Lower lobe of right lung (tissue), 2 donors: Measurements from ENCODE around the gene ABI2. TPM values are rescaled to one million over a fixed set of nuclear protein-coding genes. Genes with fewer than 3 reads are reported as not detected.

Experiments
- ATAC-seq, 2 donors: fragments of 200-7000 bp; cut with Tn5 transposase; one replicate each; pipeline ENCODE4 v1.9.1; 2020 to 2022; ENCODE audit warnings: mild to moderate bottlenecking in 2 of 2, moderate library complexity in 2 of 2
- DNase-seq: peaks from one replicate; pipeline ENCODE4 v3.0.0-alpha.2; 2020
- H3K27ac ChIP-seq: fragments of 200-600 bp; one replicate; pipeline ENCODE4 v1.8.0; 2022
- H3K27me3 ChIP-seq: fragments of 200-600 bp; one replicate; pipeline ENCODE4 v1.8.0; 2022; ENCODE audit warnings: low read depth
- H3K36me3 ChIP-seq: fragments of 200-600 bp; one replicate; pipeline ENCODE4 v1.8.0; 2022; ENCODE audit warnings: mild to moderate bottlenecking
- H3K4me1 ChIP-seq: fragments of 200-600 bp; one replicate; pipeline ENCODE4 v1.8.0; 2022
- H3K4me3 ChIP-seq: fragments of 200-600 bp; one replicate; pipeline ENCODE4 v1.8.0; 2022; ENCODE audit warnings: mild to moderate bottlenecking
- H3K9me3 ChIP-seq: fragments of 200-600 bp; one replicate; pipeline ENCODE4 v1.8.0; 2022
- intact Hi-C: fragments of 100-400 bp; cut with DNase I; formaldehyde crosslinking; loops from one replicate; pipeline ENCODE4 v1.11.0; 2022
- total RNA-seq: library from RNA; stranded (reverse); fragmentation: NEBNext Ultra II Directional; extraction: Animal tissue kit (Norgen Biotek cat#: 25700); gene quantifications from one replicate; pipeline ENCODE4 v1.2.1, GENCODE V29; 2021
- TF ChIP-seq, protein P1 (sequence below): fragments of 200-600 bp; IDR thresholded peaks from one replicate; pipeline ENCODE4 v1.8.0; 2022; ENCODE audit warnings: antibody characterized with exemption, mild to moderate bottlenecking
- donor health status: DM: no; HTN: yes; CAD: no; lungs with severe emphysema.

The ABI2 gene
- total RNA-seq, 1 donor from 2014 or later: 48.8 TPM

DNA sequence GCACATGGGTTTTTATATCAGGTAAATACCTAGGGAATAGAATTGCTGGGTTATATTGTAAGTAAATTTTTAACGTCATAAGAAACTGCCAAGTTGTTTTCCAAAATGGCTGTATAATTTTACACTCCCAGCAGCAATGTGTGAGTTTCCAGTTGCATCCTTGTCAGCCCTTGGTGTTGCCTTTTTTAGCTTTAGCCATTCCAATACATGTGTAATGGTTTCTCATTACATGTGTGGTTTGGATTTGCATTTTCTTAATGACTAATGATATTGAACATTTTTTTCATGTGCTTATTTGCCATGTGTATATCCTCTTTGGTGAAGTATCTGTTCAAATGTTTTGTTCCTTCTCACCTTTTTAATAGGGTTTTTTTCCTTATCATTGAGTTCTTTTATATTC lies 70.8 kb downstream of the ABI2 start:
- Histone ChIP-seq H3K4me3 (no peak overlapping the region), H3K4me1 (no peaks in the 10 kb centered on the region), H3K36me3 (peaks cover 25% of the 10 kb centered on the region), H3K27me3 (no peaks in the 10 kb centered on the region), H3K27ac (no peak overlapping the region), H3K9me3 (no peaks in the 10 kb centered on the region)
- ATAC-seq (no peak), DNase-seq (no peak)
- TF ChIP-seq, protein P1, sequence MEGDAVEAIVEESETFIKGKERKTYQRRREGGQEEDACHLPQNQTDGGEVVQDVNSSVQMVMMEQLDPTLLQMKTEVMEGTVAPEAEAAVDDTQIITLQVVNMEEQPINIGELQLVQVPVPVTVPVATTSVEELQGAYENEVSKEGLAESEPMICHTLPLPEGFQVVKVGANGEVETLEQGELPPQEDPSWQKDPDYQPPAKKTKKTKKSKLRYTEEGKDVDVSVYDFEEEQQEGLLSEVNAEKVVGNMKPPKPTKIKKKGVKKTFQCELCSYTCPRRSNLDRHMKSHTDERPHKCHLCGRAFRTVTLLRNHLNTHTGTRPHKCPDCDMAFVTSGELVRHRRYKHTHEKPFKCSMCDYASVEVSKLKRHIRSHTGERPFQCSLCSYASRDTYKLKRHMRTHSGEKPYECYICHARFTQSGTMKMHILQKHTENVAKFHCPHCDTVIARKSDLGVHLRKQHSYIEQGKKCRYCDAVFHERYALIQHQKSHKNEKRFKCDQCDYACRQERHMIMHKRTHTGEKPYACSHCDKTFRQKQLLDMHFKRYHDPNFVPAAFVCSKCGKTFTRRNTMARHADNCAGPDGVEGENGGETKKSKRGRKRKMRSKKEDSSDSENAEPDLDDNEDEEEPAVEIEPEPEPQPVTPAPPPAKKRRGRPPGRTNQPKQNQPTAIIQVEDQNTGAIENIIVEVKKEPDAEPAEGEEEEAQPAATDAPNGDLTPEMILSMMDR: no peak
- intact Hi-C loops: no loop called here

DNA sequence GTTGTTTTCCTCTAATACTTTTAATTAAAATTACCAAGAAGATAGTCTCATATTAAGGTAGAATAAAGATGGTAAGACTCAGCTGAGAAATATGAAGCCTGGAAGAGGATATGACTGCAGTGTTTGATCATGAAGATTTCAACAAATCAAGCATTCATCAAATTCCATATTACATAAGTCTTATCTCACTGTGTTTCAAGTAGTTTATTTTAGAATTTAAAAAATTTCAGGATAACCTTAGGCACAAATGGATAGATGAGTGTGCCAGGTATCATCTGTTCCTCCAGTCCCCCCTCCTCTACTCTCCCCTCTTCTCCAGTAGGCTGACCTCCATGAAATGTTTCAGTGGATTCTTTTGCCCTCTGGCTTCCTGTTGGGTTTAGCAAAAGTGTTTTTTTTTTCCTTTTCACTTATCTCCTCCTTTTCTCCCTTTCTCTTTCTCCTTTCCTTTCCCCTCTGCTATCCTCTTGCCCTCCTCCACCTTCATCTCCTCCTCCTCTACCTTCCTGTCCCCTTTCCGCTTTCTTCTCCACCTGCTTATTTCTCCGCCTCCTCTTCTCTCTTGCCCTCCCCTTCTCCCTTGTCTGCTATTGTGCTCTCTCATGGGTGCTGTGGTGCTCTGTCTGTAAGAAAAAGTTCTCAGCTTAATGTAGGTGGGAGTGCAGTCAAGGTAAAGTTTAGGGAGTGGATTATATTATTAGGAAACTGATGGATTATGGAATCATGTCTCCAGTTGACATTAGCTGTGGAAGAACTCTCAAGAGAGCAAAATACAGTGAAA lies 72.8 kb downstream of the ABI2 start:
- H3K27me3 ChIP-seq: no peaks in the 10 kb centered on the region
- H3K36me3 ChIP-seq: peaks cover 30% of the 10 kb centered on the region
- H3K4me1 ChIP-seq: no peaks in the 10 kb centered on the region
- TF ChIP-seq, protein P1: no peak
- ATAC-seq (no peak), DNase-seq (no peak)
- intact Hi-C loops: no loop called here
- H3K27ac ChIP-seq: no peak overlapping the region
- H3K4me3 ChIP-seq: no peak overlapping the region
- H3K9me3 ChIP-seq: no peaks in the 10 kb centered on the region

DNA sequence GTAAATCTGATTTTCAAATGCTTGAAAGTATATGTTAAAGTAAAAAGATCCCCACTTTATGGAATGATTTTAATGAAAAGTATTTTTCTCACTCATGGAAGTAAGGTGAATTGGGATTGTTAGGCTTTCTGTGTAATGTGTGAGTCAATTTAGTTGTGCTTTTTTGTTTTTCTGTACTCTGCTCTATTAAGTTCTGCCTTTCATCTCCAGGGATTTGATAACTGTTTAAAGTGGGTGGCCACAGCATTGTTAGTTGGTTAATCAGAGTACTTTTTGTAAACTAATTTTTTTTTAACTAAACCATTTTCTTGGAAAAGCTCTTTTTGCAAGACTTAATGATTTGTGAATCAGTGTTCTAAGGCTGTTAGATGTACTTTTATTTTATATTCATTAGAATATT lies 76.8 kb downstream of the ABI2 start:
- no peak for ATAC-seq
- intact Hi-C loops: no loop called here

DNA sequence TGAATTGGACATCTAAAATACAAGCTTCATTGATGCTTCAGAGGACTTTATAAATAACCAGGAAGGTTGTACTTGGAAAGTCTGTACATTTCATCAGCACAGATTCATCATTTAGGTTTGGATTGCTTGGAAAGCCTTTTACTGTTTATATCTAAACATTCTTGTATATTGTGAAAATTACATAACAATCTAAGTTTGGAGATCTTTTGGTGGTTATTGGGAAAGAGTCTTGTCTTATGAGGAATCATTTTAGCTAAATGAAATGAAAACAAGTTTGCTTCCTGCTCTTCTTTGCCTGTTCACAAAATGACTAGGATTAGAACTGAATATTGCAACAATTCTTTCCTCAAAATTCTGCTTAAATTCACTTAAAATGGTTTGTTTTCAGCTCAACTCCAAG lies 79.3 kb downstream of the ABI2 start:
- H3K36me3 ChIP-seq: peaks cover 60% of the 10 kb centered on the region
- ATAC-seq (no peak), DNase-seq (no peak)
- H3K27me3 ChIP-seq: no peaks in the 10 kb centered on the region
- intact Hi-C loops: no loop called here
- no peak overlapping the region for H3K27ac ChIP-seq
- H3K4me3 ChIP-seq: no peak overlapping the region
- TF ChIP-seq, protein P1: no peak
- H3K4me1 ChIP-seq: peaks cover 5% of the 10 kb centered on the region
- H3K9me3 ChIP-seq: no peaks in the 10 kb centered on the region

More for the DNA sequence above, 76.8 kb downstream of the ABI2 start:
- Histone ChIP-seq H3K27me3 (no peaks in the 10 kb centered on the region), H3K36me3 (peaks cover 53% of the 10 kb centered on the region), H3K9me3 (no peaks in the 10 kb centered on the region), H3K4me3 (no peak overlapping the region), H3K27ac (no peak overlapping the region), H3K4me1 (no peaks in the 10 kb centered on the region)
- DNase-seq: no peak
- TF ChIP-seq, protein P1: no peak

DNA sequence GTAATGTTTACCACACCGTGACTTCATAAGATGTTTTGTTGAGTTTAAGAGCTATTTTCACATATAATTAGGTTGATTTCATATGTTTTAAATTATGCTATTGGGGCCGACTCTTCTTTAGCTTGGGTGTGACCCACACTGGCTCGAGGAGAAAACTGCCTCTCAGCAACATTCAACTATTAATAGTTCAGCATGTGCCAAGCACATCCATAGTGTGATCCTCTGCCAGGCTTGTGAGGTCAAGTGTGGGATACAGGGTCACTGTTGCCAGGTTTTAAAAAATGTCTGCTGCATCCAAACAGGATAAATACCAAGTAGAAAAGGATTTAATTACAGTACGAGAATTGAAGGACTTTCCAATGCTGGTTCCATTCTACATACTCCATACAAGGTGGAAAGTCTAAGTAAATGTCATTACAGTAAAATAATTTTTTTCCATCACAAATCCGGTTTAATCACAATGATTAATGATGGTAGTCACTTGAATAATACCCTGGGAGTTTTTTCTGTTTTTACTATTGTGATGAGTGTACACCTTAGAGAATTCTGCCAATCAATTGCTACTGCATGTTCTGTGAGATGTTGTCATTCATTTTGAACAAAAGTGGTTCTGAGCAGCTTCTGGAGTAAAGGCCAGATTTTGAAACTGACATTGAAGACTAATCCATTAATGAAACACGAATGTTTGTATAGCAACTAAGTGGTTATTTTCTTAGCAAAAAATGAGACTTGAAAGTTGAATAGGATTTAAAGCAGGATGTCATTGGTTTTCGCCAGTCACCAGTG lies 84.5 kb downstream of the ABI2 start:
- DNase-seq (no peak), ATAC-seq (no peak)
- intact Hi-C loops: no loop called here

More for the DNA sequence above, 84.5 kb downstream of the ABI2 start:
- H3K9me3 ChIP-seq: no peaks in the 10 kb centered on the region
- peaks cover 11% of the 10 kb centered on the region for H3K4me1 ChIP-seq
- H3K27ac ChIP-seq: no peak overlapping the region
- H3K4me3 ChIP-seq: no peak overlapping the region
- H3K27me3 ChIP-seq: no peaks in the 10 kb centered on the region
- H3K36me3 ChIP-seq: peaks cover 28% of the 10 kb centered on the region
- TF ChIP-seq, protein P1: no peak
